Measurements from ENCODE around the gene RAB19. TPM values are rescaled to one million over a fixed set of nuclear protein-coding genes. Genes with fewer than 3 reads are reported as not detected.

The RAB19 gene
- total and polyA plus RNA-seq, 2 of the 8 experiments (the other 6 are each of a cell fraction or from before 2014, with no cell fraction given), result 9.8 to 11.0 TPM

- no peak for TF ChIP-seq CHD7 (IDR thresholded peaks at IDR 0.05; ENCODE audit: insufficient replicate concordance, low read length)
- TF ChIP-seq MAX (IDR thresholded peaks at IDR 0.05), result peak; percentile 87
- no peak for TF ChIP-seq POU5F1 (IDR thresholded peaks at IDR 0.05; ENCODE audit: low read depth, low read length)
- TF ChIP-seq NANOG (IDR thresholded peaks at IDR 0.05; ENCODE audit: insufficient read depth, low read depth, low read length, poor library complexity, severe bottlenecking), result no peak
- TF ChIP-seq ASH2L (IDR thresholded peaks at IDR 0.05; ENCODE audit: low read length), result peak; percentile 85
- no peak for TF ChIP-seq RBBP5 (IDR thresholded peaks at IDR 0.05; ENCODE audit: borderline replicate concordance, low read depth, low read length)
- TF ChIP-seq PHF8 (conservative IDR thresholded peaks at IDR 0.05; ENCODE audit: low read depth, low read length), result peak; percentile 77
- peak; percentile 65; the same call in 1 of the 2 replicates for TF ChIP-seq TBP (IDR thresholded peaks at IDR 0.05; ENCODE audit: low read depth, low read length)
- TF ChIP-seq NRF1 (IDR thresholded peaks at IDR 0.05; ENCODE audit: low read depth, low read length), result 0 out of 2 replicates have a peak, but pooled peaks have one; percentile 6
Measured at GRCh38 chr7:140397784-140398750, 5.8 kb upstream of the RAB19 start, which contains the start of gene SLC37A3 (continued).

Data from H1 (cell line).